Neural progenitor cell (in vitro differentiated cells): ENCODE results near the gene MAD1L1. TPM values are rescaled to one million over a fixed set of nuclear protein-coding genes. Genes with fewer than 3 reads are reported as not detected.
A peak's percentile ranks its signal among the peaks of the same experiment; 100 is the strongest.

Source experiments
- DNase-seq: peaks from one replicate; pipeline ENCODE4 v3.0.0-alpha.2; 2016; ENCODE audit warnings: low spot score
- H2AFZ ChIP-seq: fragments of 200-600 bp; sonication (generic); replicated peaks from 2 replicates; pipeline ENCODE4 v1.6.1; 2016; ENCODE audit warnings: antibody characterized with exemption
- H3F3A ChIP-seq: fragments of 200-600 bp; sonication (generic); 2 replicates; pipeline ENCODE4 v1.6.1; 2016; ENCODE audit warnings: antibody characterized with exemption, low read depth
- H3K27ac ChIP-seq: fragments of 200-600 bp; sonication (generic); 2 replicates; pipeline ENCODE4 v1.5.1; 2016; ENCODE audit warnings: mild to moderate bottlenecking
- H3K27me3 ChIP-seq: fragments of 200-600 bp; sonication (generic); 2 replicates; pipeline ENCODE4 v1.6.1; 2016; ENCODE audit warnings: mild to moderate bottlenecking, moderate library complexity
- H3K36me3 ChIP-seq: fragments of 200-600 bp; sonication (generic); 2 replicates; pipeline ENCODE4 v1.5.1; 2016
- H3K4me1 ChIP-seq: fragments of 200-600 bp; sonication (generic); 2 replicates; pipeline ENCODE4 v1.6.1; 2016; ENCODE audit warnings: mixed run types
- H3K4me2 ChIP-seq: fragments of 200-600 bp; sonication (generic); 2 replicates; pipeline ENCODE4 v1.6.1; 2016
- H3K4me3 ChIP-seq: fragments of 200-600 bp; sonication (generic); 2 replicates; pipeline ENCODE4 v1.5.1; 2016
- H3K79me2 ChIP-seq: fragments of 200-600 bp; sonication (generic); 2 replicates; pipeline ENCODE4 v1.6.1; 2016; ENCODE audit warnings: low read depth
- H3K9ac ChIP-seq: fragments of 200-600 bp; sonication (generic); 2 replicates; pipeline ENCODE4 v1.6.1; 2016
- H3K9me3 ChIP-seq: fragments of 200-600 bp; sonication (generic); 2 replicates; pipeline ENCODE4 v1.5.1; 2016; ENCODE audit warnings: low read depth
- H4K20me1 ChIP-seq: fragments of 200-600 bp; sonication (generic); 2 replicates; pipeline ENCODE4 v1.6.1; 2016; ENCODE audit warnings: low read depth
- H3K27ac Mint-ChIP-seq: 3 replicates; pipeline ENCODE4 v1.8.0; 2021; ENCODE audit warnings: mixed read lengths
- H3K27me3 Mint-ChIP-seq: 2 replicates; pipeline ENCODE4 v1.8.0; 2022; ENCODE audit warnings: low read depth, mild to moderate bottlenecking, inconsistent platforms, moderate library complexity, mixed read lengths; ENCODE audit not compliant: insufficient read depth
- H3K36me3 Mint-ChIP-seq: 3 replicates; pipeline ENCODE4 v1.8.0; 2021; ENCODE audit warnings: mixed read lengths
- H3K4me1 Mint-ChIP-seq: 3 replicates; pipeline ENCODE4 v1.8.0; 2021; ENCODE audit warnings: mixed read lengths
- H3K4me3 Mint-ChIP-seq: 3 replicates; pipeline ENCODE4 v1.8.0; 2021; ENCODE audit warnings: mild to moderate bottlenecking, moderate library complexity, mixed read lengths
- H3K9me3 Mint-ChIP-seq: 3 replicates; pipeline ENCODE4 v1.8.0; 2020; ENCODE audit warnings: mixed read lengths
- CTCF ChIP-seq: fragments of 200-600 bp; sonication (generic); IDR thresholded peaks from 2 replicates; pipeline ENCODE4 v1.5.1; 2017; ENCODE audit warnings: antibody characterized with exemption, mild to moderate bottlenecking
- EZH2 ChIP-seq: fragments of 200-600 bp; sonication (generic); IDR thresholded peaks from 2 replicates; pipeline ENCODE4 v1.6.1; 2017; ENCODE audit warnings: antibody characterized with exemption, mild to moderate bottlenecking, moderate library complexity
- EZH2phosphoT487 ChIP-seq: fragments of 200-600 bp; sonication (generic); IDR thresholded peaks from 2 replicates; pipeline ENCODE4 v1.6.1; 2017; ENCODE audit warnings: antibody characterized with exemption
- total RNA-seq: library from RNA; depleted of rRNA; stranded (reverse); fragments of >200 nt; gene quantifications from 2 replicates; pipeline ENCODE4 v1.2.3, GENCODE V29; 2015; ENCODE audit warnings: low replicate concordance

The MAD1L1 gene
- total RNA-seq, 1 donor from 2014 or later: 23.7 TPM

- Histone ChIP-seq H3K9me3 (no peaks in the 10 kb centered on the region), H3K4me2 (no peak overlapping the region), H3F3A (no peaks in the 10 kb centered on the region), H3K4me3 (no peak overlapping the region), H4K20me1 (no peaks in the 10 kb centered on the region), H3K79me2 (no peaks in the 10 kb centered on the region), H3K36me3 (no peaks in the 10 kb centered on the region), H3K27me3 (no peaks in the 10 kb centered on the region), H3K4me1 (no peaks in the 10 kb centered on the region), H2AFZ (no peak overlapping the region), H3K27ac (no peak overlapping the region), H3K9ac (no peak overlapping the region)
- H3K27me3 Mint-ChIP-seq: peaks cover 9% of the 10 kb centered on the region
- H3K36me3 Mint-ChIP-seq: peaks cover 11% of the 10 kb centered on the region
- no peak for DNase-seq
- peaks cover 46% of the 10 kb centered on the region for H3K4me1 Mint-ChIP-seq
- H3K27ac Mint-ChIP-seq: peak overlapping the region; percentile 60
- TF ChIP-seq CTCF (no peak), EZH2 (no peak), EZH2phosphoT487 (no peak)
- H3K9me3 Mint-ChIP-seq: no peaks in the 10 kb centered on the region
- H3K4me3 Mint-ChIP-seq: no peak overlapping the region
Observed at GRCh38 chr7:2098496-2098895, 134.2 kb downstream of the MAD1L1 start.

- no peaks in the 10 kb centered on the region for H3K9me3 Mint-ChIP-seq
- peaks cover 13% of the 10 kb centered on the region for H3K36me3 Mint-ChIP-seq
- H3K4me3 ChIP-seq: no peak overlapping the region
- H3K4me2 ChIP-seq: no peak overlapping the region
- no peaks in the 10 kb centered on the region for H4K20me1 ChIP-seq
- peaks cover 46% of the 10 kb centered on the region for H3K4me1 Mint-ChIP-seq
- H3K27ac Mint-ChIP-seq: peak overlapping the region; percentile 60
- H3K4me1 ChIP-seq: no peaks in the 10 kb centered on the region
- no peaks in the 10 kb centered on the region for H3K36me3 ChIP-seq
- H3K27me3 Mint-ChIP-seq: peaks cover 9% of the 10 kb centered on the region
- H3K9ac ChIP-seq: no peak overlapping the region
- no peaks in the 10 kb centered on the region for H3F3A ChIP-seq
- TF ChIP-seq EZH2phosphoT487 (no peak), CTCF (no peak), EZH2 (no peak)
- DNase-seq: no peak
- no peaks in the 10 kb centered on the region for H3K79me2 ChIP-seq
- H3K27me3 ChIP-seq: no peaks in the 10 kb centered on the region
- no peaks in the 10 kb centered on the region for H3K9me3 ChIP-seq
- no peak overlapping the region for H3K4me3 Mint-ChIP-seq
- H3K27ac ChIP-seq: no peak overlapping the region
- H2AFZ ChIP-seq: no peak overlapping the region
Observed at GRCh38 chr7:2098056-2098455, 134.7 kb downstream of the MAD1L1 start.

GRCh38 chr7:2097492-2097891, 135.3 kb downstream of the MAD1L1 start:
- Histone ChIP-seq H2AFZ (no peak overlapping the region), H3K4me2 (no peak overlapping the region), H3K79me2 (no peaks in the 10 kb centered on the region), H4K20me1 (no peaks in the 10 kb centered on the region), H3K9ac (no peak overlapping the region), H3K36me3 (no peaks in the 10 kb centered on the region), H3K27ac (no peak overlapping the region), H3K9me3 (no peaks in the 10 kb centered on the region), H3K4me1 (no peaks in the 10 kb centered on the region), H3K4me3 (no peak overlapping the region), H3F3A (no peaks in the 10 kb centered on the region), H3K27me3 (no peaks in the 10 kb centered on the region)
- Mint-ChIP-seq H3K27ac (no peak overlapping the region), H3K4me3 (no peak overlapping the region), H3K36me3 (peaks cover 13% of the 10 kb centered on the region), H3K27me3 (peaks cover 8% of the 10 kb centered on the region), H3K9me3 (no peaks in the 10 kb centered on the region), H3K4me1 (peaks cover 44% of the 10 kb centered on the region)
- TF ChIP-seq CTCF (no peak), EZH2phosphoT487 (no peak), EZH2 (no peak)
- no peak for DNase-seq
